ENCODE data around the gene IL2RG.

DNA sequence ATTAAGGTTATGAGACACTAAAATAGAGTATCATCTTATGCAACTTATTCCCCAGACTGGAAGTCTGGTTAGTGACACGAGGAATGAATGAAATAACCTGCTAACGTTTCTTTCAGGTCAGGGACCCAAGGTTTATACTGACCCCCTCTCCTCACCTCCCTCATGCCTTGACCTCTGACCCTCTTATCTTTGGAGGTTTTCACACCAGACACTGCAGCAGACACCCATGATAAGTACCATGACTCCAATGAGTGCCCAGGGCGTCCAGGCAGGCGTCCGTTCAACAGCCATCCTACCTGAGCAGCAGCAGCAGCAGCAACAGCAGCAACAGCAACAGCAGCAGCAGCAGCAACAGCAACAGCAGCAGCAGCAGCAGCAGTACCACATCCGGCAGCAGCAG is 29.1 kb upstream of the IL2RG start:
- no peak for TF ChIP-seq CTCF (IDR thresholded peaks at IDR 0.05)
- TF ChIP-seq POLR2A (IDR thresholded peaks at IDR 0.05), result no peak
